RWPE1 (cell line): ENCODE measurements around the gene TRPM5.
A peak's percentile ranks its signal among the peaks of the same experiment; 100 is the strongest.

Source experiments
- CTCF ChIA-PET: fragments of 350-600 bp; sonication (Branson Sonifier 250); formaldehyde crosslinking; extraction: SDS; loops from one replicate; lab custom pipeline; 2021; lab: Yijun Ruan, JAX
- POLR2A ChIA-PET: fragments of 400-600 bp; formaldehyde crosslinking; extraction: SDS; loops from one replicate; lab custom pipeline; 2020; ENCODE audit warnings: antibody characterized with exemption; ENCODE audit not compliant: low non-redundant PET; lab: Yijun Ruan, JAX
- DNase-seq: peaks from one replicate; pipeline ENCODE4 v3.0.0; 2012; ENCODE audit warnings: low spot score
- H3K27ac ChIP-seq: fragments of 450-650 bp; 2 replicates; pipeline ENCODE4 v1.5.1; 2017
- CTCF ChIP-seq: fragments of 450-650 bp; conservative IDR thresholded peaks from 2 replicates; pipeline ENCODE4 v1.5.1; 2017; ENCODE audit warnings: low read depth, mild to moderate bottlenecking

TRPM5 gene

GRCh38 chr11:2402890-2403645 lies 41.2 kb downstream of the TRPM5 start:
- ChIA-PET POLR2A (no interaction called here), CTCF (interaction anchor here (6.3 kb wide), 1 partner anchor 17 kb away, joined by 50 read pairs; no protein-coding TSS in a partner anchor)
- no peak overlapping the region for H3K27ac ChIP-seq
- DNase-seq, result no peak
- TF ChIP-seq CTCF, result no peak

GRCh38 chr11:2402106-2402505 lies 42.2 kb downstream of the TRPM5 start:
- ChIA-PET POLR2A (no interaction called here), CTCF (interaction anchor here (1.3 to 6.3 kb wide), 2 partner anchors 18 to 96 kb away, joined by 4 to 50 read pairs; no protein-coding TSS in a partner anchor)
- TF ChIP-seq CTCF, result no peak
- H3K27ac ChIP-seq, result peak overlapping the region; percentile 94; the same call in 1 of the 2 replicates
- DNase-seq, result no peak

GRCh38 chr11:2401436-2401984 lies 42.8 kb downstream of the TRPM5 start:
- no peak for TF ChIP-seq CTCF
- ChIA-PET CTCF (interaction anchor here (1.3 to 6.3 kb wide), 2 partner anchors 18 to 96 kb away, joined by 4 to 50 read pairs; no protein-coding TSS in a partner anchor), POLR2A (no interaction called here)
- DNase-seq, result no peak
- H3K27ac ChIP-seq, result peak overlapping the region; percentile 94

GRCh38 chr11:2400762-2401435 lies 43.4 kb downstream of the TRPM5 start:
- H3K27ac ChIP-seq, result peak overlapping the region; percentile 94

DNA sequence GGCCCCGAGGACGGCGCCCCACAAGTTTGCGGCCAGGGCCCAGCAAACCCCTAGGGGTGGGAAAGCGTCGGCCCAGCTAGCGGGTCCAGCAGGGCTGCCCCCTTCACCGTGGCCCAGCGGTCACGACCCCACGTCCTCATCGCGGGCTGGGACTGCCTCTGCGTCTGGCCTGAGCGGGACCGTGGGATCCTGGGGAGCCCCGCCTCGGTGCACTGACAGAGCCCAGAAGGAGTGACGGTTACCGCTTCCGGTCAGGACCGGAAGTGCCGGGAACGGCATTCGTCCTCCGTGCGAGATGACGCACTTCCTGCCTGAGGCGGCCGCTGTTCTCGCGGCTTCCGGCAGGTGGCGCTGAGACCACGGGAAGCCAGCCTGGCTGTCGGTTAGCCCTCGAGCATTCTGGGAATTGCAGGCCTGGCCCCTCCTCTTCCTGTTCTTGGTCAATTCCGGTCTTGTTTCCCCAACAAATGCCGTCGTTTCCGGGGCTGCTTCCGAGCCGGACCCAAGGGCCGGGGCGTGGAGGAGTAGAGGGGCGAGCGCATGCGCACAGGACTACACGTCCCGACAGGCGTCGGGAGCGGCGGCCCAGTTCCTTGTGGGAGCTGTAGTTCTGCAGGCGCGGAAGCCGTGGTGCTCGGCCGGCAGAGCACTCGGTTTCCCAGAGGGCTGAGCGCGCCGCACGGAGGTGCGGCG lies 44.1 kb downstream of the TRPM5 start, which contains the start of gene TSSC4:
Gene TSSC4 (plus strand): TSS at position 682 of the 693 bp plus-strand sequence. CDS start 1,884 bp downstream, outside the sequence.
- peak; percentile 98 for TF ChIP-seq CTCF
- CTCF ChIA-PET, result interaction anchor here (0.5 to 6.3 kb wide), 14 partner anchors 10 to 1895 kb away, joined by 3 to 50 read pairs (median 3); no protein-coding TSS in a partner anchor

More at GRCh38 chr11:2400762-2401435, 43.4 kb downstream of the TRPM5 start:
- TF ChIP-seq CTCF, result no peak
- no peak for DNase-seq
- ChIA-PET POLR2A (interaction anchor here (0.6 kb wide), 2 partner anchors 17 to 58 kb away, joined by 3 to 6 read pairs; no protein-coding TSS in a partner anchor), CTCF (interaction anchor here (0.6 to 6.3 kb wide), 8 partner anchors 15 to 1008 kb away, joined by 3 to 50 read pairs (median 3); no protein-coding TSS in a partner anchor)

More for the DNA sequence above, 44.1 kb downstream of the TRPM5 start, which contains the start of gene TSSC4:
- peak within 1 kb of the TSS; percentile 94 for H3K27ac ChIP-seq
- DNase-seq, result peak; percentile 98
- POLR2A ChIA-PET, result interaction anchor here (0.6 kb wide), 2 partner anchors 17 to 59 kb away, joined by 3 to 6 read pairs; no protein-coding TSS in a partner anchor
